ENCODE measurements around the gene PIGL. TPM values are rescaled to one million over a fixed set of nuclear protein-coding genes. Genes with fewer than 3 reads are reported as not detected.

Gene PIGL
- total RNA-seq, 2 donors from 2014 or later, result 41.1 to 57.0 TPM

GRCh38 chr17:16262201-16262600 lies 45.2 kb downstream of the PIGL start:
- TF ChIP-seq CTCF (conservative IDR thresholded peaks at IDR 0.05), result no peak
- Mint-ChIP-seq H3K27me3 (ENCODE audit: insufficient read depth) (no peaks in the 10 kb centered on the region), H3K27ac (no peak overlapping the region), H3K4me1 (peaks cover 2% of the 10 kb centered on the region), H3K36me3 (ENCODE audit: low read depth) (peaks cover 15% of the 10 kb centered on the region), H3K4me3 (no peak overlapping the region), H3K9me3 (no peaks in the 10 kb centered on the region)
- Histone ChIP-seq H3K9me3 (ENCODE audit: control insufficient read depth, low read length) (peaks cover 5% of the 10 kb centered on the region), H3K4me3 (ENCODE audit: low read length) (no peak overlapping the region), H3K27me3 (ENCODE audit: control insufficient read depth, insufficient read depth, low read length, poor library complexity, severe bottlenecking) (no peaks in the 10 kb centered on the region), H3K36me3 (ENCODE audit: control insufficient read depth, insufficient read depth, low read length) (peaks cover 4% of the 10 kb centered on the region), H3K4me1 (ENCODE audit: control insufficient read depth, insufficient read depth, low read length) (no peaks in the 10 kb centered on the region), H3K9ac (ENCODE audit: extremely low read depth, low read length, poor library complexity, severe bottlenecking) (no peak overlapping the region), H3K27ac (ENCODE audit: low read depth, low read length) (no peak overlapping the region)
- no peak for DNase-seq
- 87 to 100% methylated on average over 1 to 4 of the region's 4 CpGs for WGBS, 2 experiments (ENCODE audit: insufficient coverage in 1 of 2, insufficient read length in 1 of 2)

GRCh38 chr17:16267174-16267573 lies 50.2 kb downstream of the PIGL start:
- Histone ChIP-seq H3K36me3 (ENCODE audit: control insufficient read depth, insufficient read depth, low read length) (no peaks in the 10 kb centered on the region), H3K27ac (ENCODE audit: low read depth, low read length) (no peak overlapping the region), H3K27me3 (ENCODE audit: control insufficient read depth, insufficient read depth, low read length, poor library complexity, severe bottlenecking) (no peaks in the 10 kb centered on the region), H3K9me3 (ENCODE audit: control insufficient read depth, low read length) (no peaks in the 10 kb centered on the region), H3K4me3 (ENCODE audit: low read length) (no peak overlapping the region), H3K9ac (ENCODE audit: extremely low read depth, low read length, poor library complexity, severe bottlenecking) (no peak overlapping the region), H3K4me1 (ENCODE audit: control insufficient read depth, insufficient read depth, low read length) (no peaks in the 10 kb centered on the region)
- Mint-ChIP-seq H3K9me3 (no peaks in the 10 kb centered on the region), H3K36me3 (ENCODE audit: low read depth) (peaks cover 7% of the 10 kb centered on the region), H3K27me3 (ENCODE audit: insufficient read depth) (no peaks in the 10 kb centered on the region), H3K4me3 (no peak overlapping the region), H3K27ac (no peak overlapping the region), H3K4me1 (peaks cover 2% of the 10 kb centered on the region)
- 95 to 96% methylated on average over 3 to 6 of the region's 6 CpGs for WGBS, 2 experiments (ENCODE audit: insufficient coverage in 1 of 2, insufficient read length in 1 of 2)
- DNase-seq, result no peak
- TF ChIP-seq CTCF (conservative IDR thresholded peaks at IDR 0.05), result no peak

- Mint-ChIP-seq H3K27ac (no peak overlapping the region), H3K4me3 (no peak overlapping the region), H3K9me3 (no peaks in the 10 kb centered on the region), H3K27me3 (ENCODE audit: insufficient read depth) (no peaks in the 10 kb centered on the region), H3K4me1 (peaks cover 2% of the 10 kb centered on the region), H3K36me3 (ENCODE audit: low read depth) (peaks cover 7% of the 10 kb centered on the region)
- Histone ChIP-seq H3K9me3 (ENCODE audit: control insufficient read depth, low read length) (no peaks in the 10 kb centered on the region), H3K27me3 (ENCODE audit: control insufficient read depth, insufficient read depth, low read length, poor library complexity, severe bottlenecking) (no peaks in the 10 kb centered on the region), H3K36me3 (ENCODE audit: control insufficient read depth, insufficient read depth, low read length) (no peaks in the 10 kb centered on the region), H3K4me3 (ENCODE audit: low read length) (no peak overlapping the region), H3K27ac (ENCODE audit: low read depth, low read length) (no peak overlapping the region), H3K4me1 (ENCODE audit: control insufficient read depth, insufficient read depth, low read length) (no peaks in the 10 kb centered on the region), H3K9ac (ENCODE audit: extremely low read depth, low read length, poor library complexity, severe bottlenecking) (no peak overlapping the region)
- WGBS, 2 experiments (ENCODE audit: insufficient coverage in 1 of 2, insufficient read length in 1 of 2), result 94 to 100% methylated on average over 2 of the region's 2 CpGs
- no peak for DNase-seq
- TF ChIP-seq CTCF (conservative IDR thresholded peaks at IDR 0.05), result no peak
These were observed 52.6 kb downstream of the PIGL start for GRCh38 chr17:16269658-16270057.

Data from endodermal cell (in vitro differentiated cells).